GM23338 (cell line): ENCODE measurements around the gene IMPDH1. TPM values are rescaled to one million over a fixed set of nuclear protein-coding genes. Genes with fewer than 3 reads are reported as not detected.
A peak's percentile ranks its signal among the peaks of the same experiment; 100 is the strongest.

Source experiments
- ATAC-seq: fragments of 200-7000 bp; cut with Tn5 transposase; 3 replicates; pipeline ENCODE4 v1.9.1; 2020
- DNase-seq: peaks from one replicate; pipeline ENCODE4 v3.0.0-alpha.2; 2015; ENCODE audit warnings: low spot score
- H2AFZ ChIP-seq: fragments of 200-600 bp; sonication (generic); 2 replicates; pipeline ENCODE4 v1.8.0; 2016; ENCODE audit warnings: antibody characterized with exemption, mild to moderate bottlenecking, moderate library complexity
- H3F3A ChIP-seq: fragments of 200-600 bp; sonication (generic); replicated peaks from 2 replicates; pipeline ENCODE4 v1.8.0; 2017; ENCODE audit warnings: antibody characterized with exemption, mixed run types, low read depth
- H3K27ac ChIP-seq: fragments of 200-600 bp; sonication (generic); 2 replicates; pipeline ENCODE4 v1.6.1; 2016; ENCODE audit warnings: low read depth
- H3K27me3 ChIP-seq: fragments of 200-600 bp; sonication (generic); 2 replicates; pipeline ENCODE4 v1.8.0; 2016; ENCODE audit warnings: mild to moderate bottlenecking, mixed run types, moderate library complexity; ENCODE audit not compliant: insufficient read depth
- H3K36me3 ChIP-seq: fragments of 200-600 bp; sonication (generic); 2 replicates; pipeline ENCODE4 v1.8.0; 2016; ENCODE audit warnings: mild to moderate bottlenecking; ENCODE audit not compliant: insufficient read depth
- H3K4me1 ChIP-seq: fragments of 200-600 bp; sonication (generic); 2 replicates; pipeline ENCODE4 v1.8.0; 2016; ENCODE audit warnings: mild to moderate bottlenecking, moderate library complexity; ENCODE audit not compliant: insufficient read depth
- H3K4me2 ChIP-seq: fragments of 200-600 bp; sonication (generic); 2 replicates; pipeline ENCODE4 v1.7.1; 2017; ENCODE audit warnings: mixed run types
- H3K4me3 ChIP-seq: fragments of 200-600 bp; sonication (generic); 2 replicates; pipeline ENCODE4 v1.6.1; 2016; ENCODE audit warnings: mixed run types
- H3K79me2 ChIP-seq: fragments of 200-600 bp; sonication (generic); replicated peaks from 2 replicates; pipeline ENCODE4 v1.8.0; 2017; ENCODE audit warnings: mild to moderate bottlenecking; ENCODE audit not compliant: insufficient read depth
- H3K9me2 ChIP-seq: fragments of 200-600 bp; sonication (generic); 2 replicates; pipeline ENCODE4 v1.8.0; 2017; ENCODE audit not compliant: insufficient read depth
- H4K20me1 ChIP-seq: fragments of 200-600 bp; sonication (generic); replicated peaks from 2 replicates; pipeline ENCODE4 v1.8.0; 2017; ENCODE audit warnings: mild to moderate bottlenecking; ENCODE audit not compliant: insufficient read depth
- H3K27ac Mint-ChIP-seq: 2 replicates; pipeline ENCODE4 v1.8.0; 2020; ENCODE audit warnings: inconsistent platforms, mild to moderate bottlenecking, moderate library complexity, mixed read lengths
- H3K27me3 Mint-ChIP-seq: 3 replicates; pipeline ENCODE4 v1.8.0; 2022; ENCODE audit warnings: low read depth, mild to moderate bottlenecking, moderate library complexity, mixed read lengths, inconsistent platforms; ENCODE audit not compliant: insufficient read depth, poor library complexity
- H3K36me3 Mint-ChIP-seq: 3 replicates; pipeline ENCODE4 v1.8.0; 2021; ENCODE audit warnings: low read depth, mild to moderate bottlenecking, inconsistent platforms, moderate library complexity, mixed read lengths
- H3K4me1 Mint-ChIP-seq: 3 replicates; pipeline ENCODE4 v1.8.0; 2020; ENCODE audit warnings: mild to moderate bottlenecking, inconsistent platforms, mixed read lengths
- H3K4me3 Mint-ChIP-seq: 3 replicates; pipeline ENCODE4 v1.8.0; 2021; ENCODE audit warnings: moderate library complexity, mild to moderate bottlenecking, inconsistent platforms, mixed read lengths
- H3K9me3 Mint-ChIP-seq: 3 replicates; pipeline ENCODE4 v1.8.0; 2020; ENCODE audit warnings: moderate library complexity, mild to moderate bottlenecking, inconsistent platforms, mixed read lengths
- CREB1 ChIP-seq: fragments of 250-450 bp; sonication (Bioruptor Pico); IDR thresholded peaks from 2 replicates; pipeline ENCODE4 v1.5.0; 2020; ENCODE audit warnings: low read depth, mild to moderate bottlenecking, moderate library complexity
- EZH2 ChIP-seq: fragments of 200-600 bp; sonication (generic); IDR thresholded peaks from one replicate; pipeline ENCODE4 v1.8.0; 2017; ENCODE audit warnings: antibody characterized with exemption, mild to moderate bottlenecking, low read depth; ENCODE audit not compliant: unreplicated experiment
- POLR2AphosphoS5 ChIP-seq: IDR thresholded peaks from 2 replicates; pipeline ENCODE4 v1.6.1; 2016; ENCODE audit warnings: antibody characterized with exemption, low read depth
- REST ChIP-seq: IDR thresholded peaks from one replicate; pipeline ENCODE4 v1.6.1; 2018; ENCODE audit warnings: antibody characterized with exemption; ENCODE audit not compliant: unreplicated experiment
- ZNF114 ChIP-seq: fragments of 250-450 bp; sonication (Bioruptor Pico); IDR thresholded peaks from 2 replicates; pipeline ENCODE4 v1.5.0; 2020; ENCODE audit warnings: mild to moderate bottlenecking, moderate library complexity
- ZNF331 ChIP-seq: fragments of 250-450 bp; sonication (Bioruptor Pico); IDR thresholded peaks from 2 replicates; pipeline ENCODE4 v1.5.0; 2020; ENCODE audit warnings: low read depth, mild to moderate bottlenecking, moderate library complexity
- polyA plus RNA-seq: library from polyadenylated mRNA; unstranded; fragments of >200 nt; fragmentation: Nextera tagmentation; extraction: Ambion mirVana; gene quantifications from 2 replicates; pipeline ENCODE4 v1.2.1, GENCODE V29; 2016
- total RNA-seq: library from RNA; depleted of rRNA; stranded (reverse); fragments of >200 nt; shearing (Covaris generic); gene quantifications from 2 replicates; pipeline ENCODE4 v1.2.3, GENCODE V29; 2014
- TF ChIP-seq, protein P1 (sequence below): fragments of 250-450 bp; sonication (Bioruptor Pico); IDR thresholded peaks from 2 replicates; pipeline ENCODE4 v1.5.0; 2020; ENCODE audit warnings: mild to moderate bottlenecking, moderate library complexity

IMPDH1 gene
- total and polyA plus RNA-seq, 2 experiments from 2014 or later = 16.4 to 48.3 TPM

DNA sequence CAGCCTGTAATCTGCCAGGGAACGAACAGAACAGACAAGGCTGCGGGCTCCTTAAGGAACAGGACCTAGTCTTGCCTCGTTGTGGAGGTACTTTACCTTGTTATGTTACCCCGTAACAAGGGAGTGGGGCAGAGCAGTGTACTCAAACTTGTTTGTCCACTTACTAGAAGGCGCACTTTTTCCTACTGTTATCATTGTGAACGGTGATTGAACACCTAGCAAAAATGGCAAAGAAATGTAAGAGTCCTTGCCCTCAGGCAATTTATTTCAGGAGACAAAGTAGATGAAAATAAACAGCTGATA, 620 bp upstream of the IMPDH1 start (continued):
- TF ChIP-seq REST (no peak), CREB1 (CRISPR knock-in tag) (no peak), ZNF114 (CRISPR knock-in tag) (no peak), POLR2AphosphoS5 (no peak), ZNF331 (CRISPR knock-in tag) (no peak)

- no peaks in the 10 kb centered on the region for H3K9me2 ChIP-seq
- H3K4me3 ChIP-seq = peak overlapping the region; percentile 78
- DNase-seq (peak; percentile 56), ATAC-seq (peak; percentile 13)
- H3K79me2 ChIP-seq = no peaks in the 10 kb centered on the region
- H3K4me2 ChIP-seq = peak overlapping the region; percentile 79
- no peaks in the 10 kb centered on the region for H3K36me3 ChIP-seq
- Mint-ChIP-seq H3K36me3 (no peaks in the 10 kb centered on the region), H3K27ac (no peak overlapping the region), H3K4me3 (peak overlapping the region; percentile 74), H3K4me1 (peaks cover 40% of the 10 kb centered on the region), H3K9me3 (peaks cover 11% of the 10 kb centered on the region; the same call in 2 of the 3 replicates), H3K27me3 (peaks cover 62% of the 10 kb centered on the region)
- no peak overlapping the region for H3K27ac ChIP-seq
- no peaks in the 10 kb centered on the region; the same call in 1 of the 2 replicates for H4K20me1 ChIP-seq
- no peak for TF ChIP-seq CREB1 (CRISPR knock-in tag)
- TF ChIP-seq EZH2 = peak; percentile 61
- H3K4me1 ChIP-seq = peaks cover 30% of the 10 kb centered on the region
- H3F3A ChIP-seq = peaks cover 4% of the 10 kb centered on the region; the same call in 1 of the 2 replicates
- H2AFZ ChIP-seq = peak overlapping the region; percentile 90
- H3K27me3 ChIP-seq = peaks cover 93% of the 10 kb centered on the region
Observed at GRCh38 chr7:128408709-128409595, 830 bp downstream of the IMPDH1 start.

DNA sequence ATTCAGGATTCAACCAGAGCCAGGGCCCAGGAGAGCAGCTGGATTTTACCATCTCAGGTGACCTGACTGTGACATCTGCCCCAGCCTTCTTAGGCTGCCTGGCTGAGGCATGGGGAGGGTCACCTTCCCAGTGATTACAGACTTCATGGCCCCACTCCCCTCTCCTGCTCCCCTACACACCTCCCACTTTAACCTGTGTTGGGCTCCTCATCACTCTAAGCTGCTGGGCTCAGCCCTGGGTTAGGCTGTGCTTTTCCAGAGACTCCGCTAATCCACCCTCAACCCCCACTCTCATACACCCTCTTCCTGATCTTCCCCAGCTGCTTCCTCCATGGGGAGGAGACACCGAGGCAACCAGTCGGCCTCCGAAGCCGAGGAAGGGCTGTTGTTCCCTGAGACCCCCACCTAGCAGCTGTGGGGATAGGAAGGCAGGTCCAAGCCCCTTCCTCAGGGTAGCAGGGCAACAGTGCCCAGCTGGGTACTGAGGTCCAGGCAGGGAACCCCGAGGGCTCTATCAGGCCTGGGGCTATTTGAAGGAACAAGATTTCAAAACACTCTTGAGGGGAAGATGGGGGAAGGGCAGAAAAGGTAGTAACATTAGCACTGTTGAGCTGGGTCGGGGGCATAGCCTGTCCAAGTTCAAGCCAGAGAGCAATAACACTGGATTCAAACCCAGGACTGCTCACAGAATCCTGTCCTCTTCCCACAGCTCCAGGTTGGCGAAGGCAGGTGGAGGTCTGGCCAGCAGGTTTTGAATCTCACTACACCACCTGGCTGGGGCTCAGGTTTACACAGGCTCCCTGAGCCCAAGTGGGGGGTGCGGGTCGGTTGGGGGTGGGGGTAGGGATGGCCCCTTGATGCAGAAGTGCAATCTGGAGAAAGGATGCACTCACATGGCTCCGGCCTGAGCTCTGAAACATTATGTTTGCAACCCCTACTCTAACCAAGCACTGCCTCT, 1.8 kb downstream of the IMPDH1 start:
- H3K4me3 Mint-ChIP-seq = peak overlapping the region; percentile 3; the same call in 1 of the 3 replicates
- Histone ChIP-seq H3K4me1 (peaks cover 30% of the 10 kb centered on the region), H3K4me3 (peak overlapping the region; percentile 78), H2AFZ (no peak overlapping the region), H3K4me2 (peak overlapping the region; percentile 79; the same call in 1 of the 2 replicates), H3K9me2 (no peaks in the 10 kb centered on the region), H4K20me1 (no peaks in the 10 kb centered on the region; the same call in 1 of the 2 replicates), H3K79me2 (no peaks in the 10 kb centered on the region), H3F3A (peaks cover 4% of the 10 kb centered on the region; the same call in 1 of the 2 replicates), H3K36me3 (no peaks in the 10 kb centered on the region), H3K27ac (no peak overlapping the region), H3K27me3 (peaks cover 89% of the 10 kb centered on the region)
- H3K4me1 Mint-ChIP-seq = peaks cover 44% of the 10 kb centered on the region
- no peak overlapping the region for H3K27ac Mint-ChIP-seq
- ATAC-seq = no peak
- no peak for DNase-seq
- no peaks in the 10 kb centered on the region for H3K36me3 Mint-ChIP-seq
- peaks cover 62% of the 10 kb centered on the region for H3K27me3 Mint-ChIP-seq
- H3K9me3 Mint-ChIP-seq = peaks cover 3% of the 10 kb centered on the region; the same call in 1 of the 3 replicates
- TF ChIP-seq, protein P1, sequence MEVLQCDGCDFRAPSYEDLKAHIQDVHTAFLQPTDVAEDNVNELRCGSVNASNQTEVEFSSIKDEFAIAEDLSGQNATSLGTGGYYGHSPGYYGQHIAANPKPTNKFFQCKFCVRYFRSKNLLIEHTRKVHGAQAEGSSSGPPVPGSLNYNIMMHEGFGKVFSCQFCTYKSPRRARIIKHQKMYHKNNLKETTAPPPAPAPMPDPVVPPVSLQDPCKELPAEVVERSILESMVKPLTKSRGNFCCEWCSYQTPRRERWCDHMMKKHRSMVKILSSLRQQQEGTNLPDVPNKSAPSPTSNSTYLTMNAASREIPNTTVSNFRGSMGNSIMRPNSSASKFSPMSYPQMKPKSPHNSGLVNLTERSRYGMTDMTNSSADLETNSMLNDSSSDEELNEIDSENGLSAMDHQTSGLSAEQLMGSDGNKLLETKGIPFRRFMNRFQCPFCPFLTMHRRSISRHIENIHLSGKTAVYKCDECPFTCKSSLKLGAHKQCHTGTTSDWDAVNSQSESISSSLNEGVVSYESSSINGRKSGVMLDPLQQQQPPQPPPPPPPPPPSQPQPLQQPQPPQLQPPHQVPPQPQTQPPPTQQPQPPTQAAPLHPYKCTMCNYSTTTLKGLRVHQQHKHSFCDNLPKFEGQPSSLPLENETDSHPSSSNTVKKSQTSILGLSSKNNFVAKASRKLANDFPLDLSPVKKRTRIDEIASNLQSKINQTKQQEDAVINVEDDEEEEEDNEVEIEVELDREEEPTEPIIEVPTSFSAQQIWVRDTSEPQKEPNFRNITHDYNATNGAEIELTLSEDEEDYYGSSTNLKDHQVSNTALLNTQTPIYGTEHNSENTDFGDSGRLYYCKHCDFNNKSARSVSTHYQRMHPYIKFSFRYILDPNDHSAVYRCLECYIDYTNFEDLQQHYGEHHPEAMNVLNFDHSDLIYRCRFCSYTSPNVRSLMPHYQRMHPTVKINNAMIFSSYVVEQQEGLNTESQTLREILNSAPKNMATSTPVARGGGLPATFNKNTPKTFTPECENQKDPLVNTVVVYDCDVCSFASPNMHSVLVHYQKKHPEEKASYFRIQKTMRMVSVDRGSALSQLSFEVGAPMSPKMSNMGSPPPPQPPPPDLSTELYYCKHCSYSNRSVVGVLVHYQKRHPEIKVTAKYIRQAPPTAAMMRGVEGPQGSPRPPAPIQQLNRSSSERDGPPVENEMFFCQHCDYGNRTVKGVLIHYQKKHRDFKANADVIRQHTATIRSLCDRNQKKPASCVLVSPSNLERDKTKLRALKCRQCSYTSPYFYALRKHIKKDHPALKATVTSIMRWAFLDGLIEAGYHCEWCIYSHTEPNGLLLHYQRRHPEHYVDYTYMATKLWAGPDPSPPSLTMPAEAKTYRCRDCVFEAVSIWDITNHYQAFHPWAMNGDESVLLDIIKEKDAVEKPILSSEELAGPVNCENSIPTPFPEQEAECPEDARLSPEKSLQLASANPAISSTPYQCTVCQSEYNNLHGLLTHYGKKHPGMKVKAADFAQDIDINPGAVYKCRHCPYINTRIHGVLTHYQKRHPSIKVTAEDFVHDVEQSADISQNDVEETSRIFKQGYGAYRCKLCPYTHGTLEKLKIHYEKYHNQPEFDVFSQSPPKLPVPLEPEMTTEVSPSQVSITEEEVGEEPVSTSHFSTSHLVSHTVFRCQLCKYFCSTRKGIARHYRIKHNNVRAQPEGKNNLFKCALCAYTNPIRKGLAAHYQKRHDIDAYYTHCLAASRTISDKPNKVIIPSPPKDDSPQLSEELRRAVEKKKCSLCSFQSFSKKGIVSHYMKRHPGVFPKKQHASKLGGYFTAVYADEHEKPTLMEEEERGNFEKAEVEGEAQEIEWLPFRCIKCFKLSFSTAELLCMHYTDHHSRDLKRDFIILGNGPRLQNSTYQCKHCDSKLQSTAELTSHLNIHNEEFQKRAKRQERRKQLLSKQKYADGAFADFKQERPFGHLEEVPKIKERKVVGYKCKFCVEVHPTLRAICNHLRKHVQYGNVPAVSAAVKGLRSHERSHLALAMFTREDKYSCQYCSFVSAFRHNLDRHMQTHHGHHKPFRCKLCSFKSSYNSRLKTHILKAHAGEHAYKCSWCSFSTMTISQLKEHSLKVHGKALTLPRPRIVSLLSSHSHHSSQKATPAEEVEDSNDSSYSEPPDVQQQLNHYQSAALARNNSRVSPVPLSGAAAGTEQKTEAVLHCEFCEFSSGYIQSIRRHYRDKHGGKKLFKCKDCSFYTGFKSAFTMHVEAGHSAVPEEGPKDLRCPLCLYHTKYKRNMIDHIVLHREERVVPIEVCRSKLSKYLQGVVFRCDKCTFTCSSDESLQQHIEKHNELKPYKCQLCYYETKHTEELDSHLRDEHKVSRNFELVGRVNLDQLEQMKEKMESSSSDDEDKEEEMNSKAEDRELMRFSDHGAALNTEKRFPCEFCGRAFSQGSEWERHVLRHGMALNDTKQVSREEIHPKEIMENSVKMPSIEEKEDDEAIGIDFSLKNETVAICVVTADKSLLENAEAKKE (CRISPR knock-in tag) = no peak
